K562 (cell line): ENCODE data around the gene TMEM245. TPM values are rescaled to one million over a fixed set of nuclear protein-coding genes. Genes with fewer than 3 reads are reported as not detected.

Experiments used
- ATAC-seq: fragments of 200-7000 bp; cut with Tn5 transposase; 3 replicates; pipeline ENCODE4 v1.9.1; 2020; ENCODE audit warnings: moderate library complexity
- BruUV-seq: library from RNA; stranded (reverse); fragments of 400-500 nt; replicated peaks from 2 replicates; lab custom pipeline; 2021; lab: Mats Ljungman, UMichigan
- CTCF ChIA-PET: fragments of 300-600 bp; formaldehyde crosslinking; extraction: SDS; loops from one replicate; lab custom pipeline; 2021; ENCODE audit warnings: low intra/inter-chr PET ratio; lab: Yijun Ruan, JAX
- POLR2A ChIA-PET: fragments of 300-600, 350-650 bp; sonication (Branson Sonifier 250); formaldehyde crosslinking; extraction: SDS; loops from one replicate; lab custom pipeline; 2021; ENCODE audit warnings: antibody characterized with exemption, inconsistent platforms; lab: Yijun Ruan, JAX
- DNase-seq, 4 experiments: peaks; one replicate each; pipeline versions ENCODE4 v3.0.0 to v3.0.0-alpha.2; 2011 to 2018; ENCODE audit warnings: low spot score in 3 of 4, mixed read lengths in 3 of 4; ENCODE audit errors: extremely low read depth in 1 of 4
- FAIRE-seq: peaks from 2 replicates; lab custom pipeline; 2011; peaks lifted over from hg19 to GRCh38; lab: Jason Lieb, UNC
- H2AFZ ChIP-seq: 2 replicates; pipeline ENCODE4 v1.6.0; 2011; ENCODE audit warnings: low read depth, low read length, control low read depth, inconsistent platforms
- H3K27ac ChIP-seq: fragments of 200-600 bp; 3 replicates; pipeline ENCODE4 v1.8.0; 2011; ENCODE audit warnings: low read depth, mild to moderate bottlenecking, control low read depth, inconsistent platforms, low read length, moderate library complexity, mixed read lengths; ENCODE audit errors: extremely low read depth
- H3K27me3 ChIP-seq, 2 experiments: fragments of 300-600 bp in 1 of 2; 2 replicates in 1 of 2; 3 replicates in 1 of 2; pipeline versions ENCODE4 v1.6.0 to v1.8.0; 2011; ENCODE audit warnings: inconsistent platforms in 2 of 2, low read length in 2 of 2, mild to moderate bottlenecking in 1 of 2, mixed read lengths in 1 of 2, moderate library complexity in 1 of 2; ENCODE audit not compliant: control insufficient read depth in 2 of 2, insufficient read depth in 2 of 2
- H3K36me3 ChIP-seq: fragments of 300-600 bp; 3 replicates; pipeline ENCODE4 v1.8.0; 2011; ENCODE audit warnings: mild to moderate bottlenecking, low read length, inconsistent platforms; ENCODE audit not compliant: control insufficient read depth, insufficient read depth
- H3K4me1 ChIP-seq, 2 experiments: fragments of 200-600 bp in 1 of 2; replicated peaks in 1 of 2; 2 replicates in 1 of 2; 3 replicates in 1 of 2; pipeline versions ENCODE4 v1.5.1 to v1.8.0; 2011; ENCODE audit warnings: inconsistent platforms in 2 of 2, low read length in 2 of 2, mild to moderate bottlenecking in 1 of 2, mixed read lengths in 1 of 2, moderate library complexity in 1 of 2; ENCODE audit not compliant: control insufficient read depth in 2 of 2, insufficient read depth in 2 of 2
- H3K4me2 ChIP-seq: 2 replicates; pipeline ENCODE4 v1.6.1; 2011; ENCODE audit warnings: low read length, control low read depth, inconsistent platforms, mixed read lengths; ENCODE audit not compliant: insufficient read depth
- H3K4me3 ChIP-seq: fragments of 200-600 bp; sonication (generic), shearing (Covaris generic); 2 replicates; pipeline ENCODE4 v1.5.1; 2016; ENCODE audit warnings: control low read depth, inconsistent platforms
- H3K79me2 ChIP-seq: fragments of 200-600 bp; 3 replicates; pipeline ENCODE4 v1.8.0; 2011; ENCODE audit warnings: low read length, inconsistent platforms; ENCODE audit not compliant: control insufficient read depth, insufficient read depth
- H3K9ac ChIP-seq, 2 experiments: 2 replicates each; pipeline versions ENCODE4 v1.6.0 to v1.6.1; 2011; ENCODE audit warnings: low read depth in 2 of 2, low read length in 2 of 2, control low read depth in 1 of 2, inconsistent platforms in 1 of 2, mild to moderate bottlenecking in 1 of 2, mixed read lengths in 1 of 2; ENCODE audit not compliant: insufficient read depth in 1 of 2
- H3K9me1 ChIP-seq: one replicate; pipeline ENCODE4 v1.6.0; 2011; ENCODE audit warnings: inconsistent platforms, mild to moderate bottlenecking, low read length, moderate library complexity; ENCODE audit not compliant: control insufficient read depth, insufficient read depth
- H3K9me3 ChIP-seq: replicated peaks from 2 replicates; pipeline ENCODE4 v1.5.1; 2011; ENCODE audit warnings: low read depth, low read length, inconsistent platforms; ENCODE audit not compliant: control insufficient read depth, insufficient read depth
- H4K20me1 ChIP-seq: replicated peaks from 2 replicates; pipeline ENCODE4 v1.6.1; 2011; ENCODE audit warnings: low read length, inconsistent platforms, mixed read lengths; ENCODE audit not compliant: control insufficient read depth, insufficient read depth
- BCOR ChIP-seq: fragments of 450-650 bp; IDR thresholded peaks from 2 replicates; pipeline ENCODE4 v1.6.1; 2016
- FOSL1 ChIP-seq: fragments of 200-800 bp; sonication (Bioruptor generic); conservative IDR thresholded peaks from 2 replicates; pipeline ENCODE4 v1.6.1; 2016; ENCODE audit warnings: missing genetic modification characterization, missing compliant biosample characterization
- FOXP4 ChIP-seq: sonication (generic); formaldehyde crosslinking; IDR thresholded peaks from 2 replicates; pipeline ENCODE4 v1.8.0; 2022; ENCODE audit warnings: mild to moderate bottlenecking, missing genetic modification reagents, borderline replicate concordance
- MLLT1 ChIP-seq, 2 experiments: fragments of 450-650 bp; IDR thresholded peaks; 2 replicates each; pipeline ENCODE4 v1.6.1; 2016
- TSHZ1 ChIP-seq: fragments of 250-450 bp; sonication (Bioruptor Pico); IDR thresholded peaks from 2 replicates; pipeline ENCODE4 v1.4.0; 2020; ENCODE audit warnings: mild to moderate bottlenecking, moderate library complexity
- WGBS: fragments of 100-300 bp; shearing (Covaris generic); methylation state at CpG from one replicate; pipeline ENCODE4 v1.1.6; 2016; ENCODE audit warnings: low coverage, mixed read lengths; ENCODE audit not compliant: insufficient coverage; ENCODE audit errors: missing lambda C conversion rate; 5-methylcytosine and 5-hydroxymethylcytosine counted together
- in situ Hi-C: fragments of 300-500 bp; cut with MboI; formaldehyde crosslinking; loops from 4 replicates; pipeline ENCODE4 v1.15.0; 2018; ENCODE audit warnings: inconsistent platforms, mixed read lengths
- intact Hi-C: fragments of 100-400 bp; cut with micrococcal nuclease; formaldehyde crosslinking; loops from 2 replicates; pipeline ENCODE4 v1.14.2; 2022
- polyA plus RNA-seq, 8 experiments: library from polyadenylated mRNA; depleted of rRNA in 4 of 8; stranded (reverse) in 5 of 8; unstranded in 3 of 8; fragments of >200 nt; fragmentation: Nextera tagmentation in 2 of 8; fragmentation: Illumina TruSeq in 1 of 8; extraction: Ambion mirVana in 2 of 8; extraction: Trizol in 1 of 8; gene quantifications; 2 replicates each; pipeline versions ENCODE4 v1.2.1 to v1.2.3, GENCODE V29; 2011 to 2014; ENCODE audit warnings: inconsistent platforms in 1 of 8, missing spikeins in 1 of 8
- total RNA-seq, 7 experiments: library from RNA; depleted of rRNA in 6 of 7; stranded (reverse); fragments of >200 nt in 6 of 7; fragmentation: Illumina TruSeq in 2 of 7; extraction: Trizol in 2 of 7; gene quantifications; 2 replicates each; pipeline versions ENCODE4 v1.2.1 to v1.2.3, GENCODE V29; 2011 to 2021; ENCODE audit warnings: low replicate concordance in 1 of 7

Gene TMEM245
- total and polyA plus RNA-seq, 9 of the 15 experiments (the other 6 are each of a cell fraction or from before 2014, with no cell fraction given): 8.5 to 43.2 (median 24.3) TPM

- no peak for TF ChIP-seq FOXP4 (CRISPR knock-in tag)
- TF ChIP-seq FOSL1: 0 out of 2 replicates have a peak, but pooled peaks have one; percentile 22
Measured at GRCh38 chr9:109114670-109115069, 5.1 kb downstream of the TMEM245 start (continued).

- intact Hi-C loops: no loop called here
- Histone ChIP-seq H3K9ac (peak overlapping the region in 1 of 2 experiments; percentile 27; a peak in 2 of 4 replicates), H3K79me2 (peaks cover 98% of the 10 kb centered on the region), H3K27me3 (no peaks in the 10 kb centered on the region), H2AFZ (no peak overlapping the region), H3K4me2 (peak overlapping the region; percentile 25), H3K27ac (peak overlapping the region; percentile 20; the same call in 2 of the 3 replicates), H4K20me1 (peaks cover 30% of the 10 kb centered on the region; the same call in 1 of the 2 replicates), H3K4me1 (peaks cover 17 to 27% of the 10 kb centered on the region in 2 experiments; a peak in 4 of 5 replicates), H3K36me3 (peaks cover 26% of the 10 kb centered on the region), H3K9me3 (no peaks in the 10 kb centered on the region), H3K4me3 (0 out of 2 replicates have a peak overlapping the region, but pooled peaks have one; percentile 0), H3K9me1 (no peaks in the 10 kb centered on the region)
- ATAC-seq: peak; percentile 4; the same call in 1 of the 3 replicates
- in situ Hi-C loops: no loop called here
- no peak for FAIRE-seq
- POLR2A ChIA-PET: interaction anchor here (0.6 kb wide), 1 partner anchor 408 kb away, joined by 3 read pairs; no protein-coding TSS in a partner anchor
- CTCF ChIA-PET: no interaction called here
- DNase-seq: no peak
- TF ChIP-seq MLLT1 (IDR thresholded peaks at IDR 0.05) (0 out of 4 replicates have a peak, but pooled peaks of 1 of the 2 experiments have one; percentile 34), TSHZ1 (CRISPR knock-in tag) (no peak), BCOR (peak; percentile 17; the same call in 1 of the 2 replicates)
- BruUV-seq: no TSS peak
- 50% methylated on average over 12 of the region's 12 CpGs for WGBS
Measured at GRCh38 chr9:109113892-109114609, 5.7 kb downstream of the TMEM245 start.
